HG03045 (cell line): Measurements from ENCODE around the gene WNK1.
"Not testable (repeated sequence)": the region's sequence is repeated elsewhere in the genome, so short reads cannot be mapped to it uniquely, and the experiment has no call there.

Source experiments
- ATAC-seq: cut with Tn5 transposase; IDR thresholded peaks from one replicate; pipeline ENCODE4 v1.9.1; 2021; ENCODE audit warnings: mild to moderate bottlenecking, moderate library complexity; ENCODE audit not compliant: unreplicated experiment

Gene WNK1

DNA sequence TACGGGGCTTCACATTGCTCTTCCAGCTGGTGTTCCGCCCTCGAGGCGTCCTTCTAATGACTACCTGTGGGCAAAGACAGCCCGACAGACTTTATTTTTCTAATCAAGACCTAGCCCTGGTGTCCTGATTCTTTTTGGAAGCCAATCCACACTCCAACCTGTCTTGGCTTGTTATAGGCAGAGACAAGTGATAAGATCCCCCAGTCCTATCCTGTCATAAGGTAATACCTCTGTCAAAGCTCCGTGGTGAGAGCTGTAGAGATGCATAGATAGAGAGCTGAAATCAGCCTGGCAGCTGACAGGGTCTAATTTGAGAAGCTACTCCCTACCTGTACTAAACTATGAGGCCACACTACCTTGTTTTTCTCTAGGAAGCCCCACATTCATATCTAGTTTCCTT is 11.5 kb upstream of the WNK1 start:
- ATAC-seq: no peak

DNA sequence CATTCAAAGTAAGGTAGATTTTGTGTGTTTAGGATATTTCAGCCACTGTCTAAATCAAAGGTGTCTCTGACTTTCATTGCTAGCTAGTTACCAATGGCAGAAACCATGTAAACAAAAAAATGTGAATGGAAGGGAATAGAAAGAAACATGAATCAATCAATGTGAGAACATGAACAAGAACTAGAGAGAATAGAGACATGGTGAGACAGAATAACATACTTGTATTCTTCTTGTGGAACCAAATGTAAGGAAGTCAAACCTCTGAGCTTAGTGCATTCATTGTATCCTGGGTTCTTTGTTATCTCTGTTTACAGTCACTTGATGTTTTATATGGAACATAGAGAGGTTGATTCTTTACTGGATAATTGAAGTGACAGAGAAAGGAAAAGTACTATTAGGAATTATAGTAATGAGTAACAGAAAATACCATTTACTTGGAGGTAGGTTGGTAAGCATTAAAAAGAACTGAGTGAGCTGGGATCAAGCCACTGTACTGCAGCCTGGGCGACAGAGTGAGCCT is 2.6 kb upstream of the WNK1 start:
- no peak for ATAC-seq

DNA sequence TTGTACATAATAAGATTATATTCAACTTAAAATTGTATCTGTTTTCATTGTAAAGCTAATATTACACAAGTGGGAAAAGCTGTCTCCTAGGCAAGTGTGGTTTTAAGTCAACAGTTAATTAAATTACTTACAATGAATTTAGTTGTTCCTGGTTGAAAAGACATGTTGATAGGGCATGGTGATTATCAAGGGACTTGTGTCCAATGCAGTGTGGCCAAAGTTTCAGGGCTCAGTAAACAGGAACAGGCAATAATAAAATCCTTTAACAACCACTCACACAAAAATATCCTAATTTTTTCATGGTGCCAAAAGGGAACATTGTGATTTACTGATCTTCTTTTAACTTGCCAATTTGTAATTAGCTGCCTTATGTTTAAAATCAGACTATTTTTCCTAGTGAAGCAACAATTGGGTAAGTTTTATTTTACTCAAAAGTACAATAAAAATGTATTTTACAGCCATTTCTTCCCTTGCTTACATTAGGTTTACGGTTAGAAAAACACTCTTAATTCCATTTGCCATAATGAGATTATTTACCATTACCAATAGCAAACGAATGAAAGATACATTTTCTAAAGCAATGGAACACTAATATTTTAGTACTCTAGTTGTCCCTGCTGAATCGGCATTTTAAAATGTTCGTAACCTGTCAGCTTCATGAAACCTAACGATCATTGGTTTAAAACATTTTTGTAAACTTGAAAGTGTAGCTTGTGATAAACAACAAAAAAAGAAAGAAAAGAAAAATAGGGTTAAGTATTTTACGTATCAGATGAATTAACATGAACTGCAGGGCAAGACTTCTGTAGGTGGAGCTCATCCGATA is 1.8 kb upstream of the WNK1 start:
- ATAC-seq: no peak

DNA sequence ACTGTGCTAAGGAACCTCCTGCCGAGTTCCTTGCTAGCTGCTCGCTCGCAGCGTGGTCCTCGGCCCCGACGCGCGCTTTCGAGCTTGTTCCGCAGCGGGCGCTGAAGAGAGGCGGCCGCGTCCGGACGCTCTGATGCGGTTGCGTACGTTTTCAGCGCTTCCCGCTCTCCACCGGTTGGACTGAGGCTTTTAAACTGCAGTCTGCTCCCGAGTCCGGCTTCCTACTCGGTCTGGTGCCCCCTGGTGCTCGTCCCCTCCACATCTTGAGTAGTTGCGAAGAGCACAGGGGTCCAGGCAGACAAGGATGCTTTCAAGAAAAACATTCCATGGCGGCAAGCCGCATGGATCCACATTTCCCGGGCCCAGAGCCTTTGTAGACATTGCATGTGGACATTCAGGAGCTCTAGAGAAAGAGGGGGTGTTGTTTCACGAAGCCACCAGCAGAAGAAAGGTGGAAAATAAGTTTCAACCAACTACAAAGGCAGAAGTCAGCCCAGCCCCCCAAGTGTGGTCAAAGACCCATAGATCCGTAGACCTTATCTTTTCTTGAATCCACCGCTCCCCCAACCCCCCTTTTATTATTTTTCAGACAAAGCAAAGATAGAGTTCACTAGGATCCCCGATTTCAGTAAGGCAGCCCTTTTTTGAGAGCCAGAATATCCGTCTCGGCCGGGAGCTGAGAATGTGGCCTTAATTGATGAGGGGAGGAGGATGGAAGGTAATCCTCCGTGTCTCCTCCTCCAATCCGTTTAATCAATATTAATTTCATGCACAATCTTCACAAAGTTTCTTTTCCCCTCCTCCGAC is 984 bp upstream of the WNK1 start:
- ATAC-seq: peak; percentile 39

DNA sequence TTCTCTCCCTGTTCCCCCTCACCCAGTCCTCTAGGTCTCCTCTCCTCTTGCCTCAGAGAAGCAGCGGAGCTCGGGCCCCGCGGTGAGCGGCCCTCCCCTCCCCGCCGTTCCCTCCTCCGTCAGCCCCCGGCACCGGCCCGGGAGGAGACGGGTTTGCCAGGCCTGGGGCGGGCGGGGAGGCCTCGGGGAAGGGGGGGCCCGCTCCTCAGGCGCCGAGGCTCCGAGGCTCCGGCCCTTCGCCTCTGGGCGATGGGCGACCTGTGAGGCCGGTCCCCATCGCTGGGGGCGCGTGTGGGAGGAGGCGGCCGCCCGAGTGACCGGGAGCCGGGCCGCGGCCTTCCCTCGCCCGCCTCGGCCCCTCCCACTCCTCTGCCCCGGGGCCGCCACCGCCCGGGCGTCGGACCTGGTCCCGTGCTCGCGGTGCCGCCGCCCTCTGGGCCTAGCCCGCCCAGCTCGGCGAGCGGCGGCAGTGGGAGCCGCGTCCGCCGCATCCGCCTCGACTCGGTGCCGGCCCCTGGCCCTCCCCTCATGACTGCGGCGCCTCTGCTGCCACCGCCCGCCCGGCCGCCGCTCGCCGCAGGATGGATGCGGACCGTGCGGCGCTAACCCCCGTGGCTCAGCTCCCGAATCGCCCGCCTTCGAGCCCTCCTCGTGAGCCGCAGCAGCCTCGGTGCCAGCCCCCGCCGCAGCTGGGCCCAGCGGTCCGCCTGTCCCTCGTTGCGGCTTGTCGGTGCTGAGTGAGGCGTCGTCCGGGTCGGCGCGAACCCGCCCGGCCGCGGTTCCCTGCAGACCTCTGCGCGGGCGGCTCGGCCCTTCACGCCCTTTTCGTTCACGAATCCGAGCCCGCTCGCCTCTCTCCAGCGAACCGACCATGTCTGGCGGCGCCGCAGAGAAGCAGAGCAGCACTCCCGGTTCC is 574 bp downstream of the WNK1 start:
- peak; percentile 31 for ATAC-seq

DNA sequence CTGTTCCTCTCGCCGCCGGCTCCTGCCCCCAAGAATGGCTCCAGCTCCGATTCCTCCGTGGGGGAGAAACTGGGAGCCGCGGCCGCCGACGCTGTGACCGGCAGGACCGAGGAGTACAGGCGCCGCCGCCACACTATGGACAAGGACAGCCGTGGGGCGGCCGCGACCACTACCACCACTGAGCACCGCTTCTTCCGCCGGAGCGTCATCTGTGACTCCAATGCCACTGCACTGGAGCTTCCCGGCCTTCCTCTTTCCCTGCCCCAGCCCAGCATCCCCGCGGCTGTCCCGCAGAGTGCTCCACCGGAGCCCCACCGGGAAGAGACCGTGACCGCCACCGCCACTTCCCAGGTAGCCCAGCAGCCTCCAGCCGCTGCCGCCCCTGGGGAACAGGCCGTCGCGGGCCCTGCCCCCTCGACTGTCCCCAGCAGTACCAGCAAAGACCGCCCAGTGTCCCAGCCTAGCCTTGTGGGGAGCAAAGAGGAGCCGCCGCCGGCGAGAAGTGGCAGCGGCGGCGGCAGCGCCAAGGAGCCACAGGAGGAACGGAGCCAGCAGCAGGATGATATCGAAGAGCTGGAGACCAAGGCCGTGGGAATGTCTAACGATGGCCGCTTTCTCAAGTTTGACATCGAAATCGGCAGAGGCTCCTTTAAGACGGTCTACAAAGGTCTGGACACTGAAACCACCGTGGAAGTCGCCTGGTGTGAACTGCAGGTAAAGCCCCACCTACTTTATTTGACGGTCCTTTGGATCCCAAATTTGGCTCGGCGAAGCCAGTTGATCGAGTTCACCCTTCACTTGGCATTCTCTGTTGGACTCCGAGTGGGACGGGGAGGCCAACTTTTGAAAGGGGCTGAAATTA is 1.5 kb downstream of the WNK1 start:
- ATAC-seq: peak; percentile 11

DNA sequence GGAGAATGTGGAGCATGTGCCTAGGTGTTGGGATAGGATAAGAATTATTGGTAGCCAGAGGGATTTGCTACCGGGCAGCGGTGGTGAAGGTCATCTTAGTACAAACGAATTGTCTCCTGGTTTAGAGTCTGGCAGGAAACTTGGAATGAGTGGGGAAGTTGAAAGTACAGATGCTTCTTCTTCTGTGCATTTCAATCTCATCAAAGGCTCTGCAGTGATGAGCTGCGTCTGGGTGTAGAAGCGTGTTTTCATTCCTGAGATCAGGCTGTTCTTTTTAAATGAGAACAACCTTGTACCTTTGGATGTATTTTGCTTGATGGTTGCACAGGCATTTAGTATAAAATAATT is 2.1 kb downstream of the WNK1 start:
- ATAC-seq: no peak

DNA sequence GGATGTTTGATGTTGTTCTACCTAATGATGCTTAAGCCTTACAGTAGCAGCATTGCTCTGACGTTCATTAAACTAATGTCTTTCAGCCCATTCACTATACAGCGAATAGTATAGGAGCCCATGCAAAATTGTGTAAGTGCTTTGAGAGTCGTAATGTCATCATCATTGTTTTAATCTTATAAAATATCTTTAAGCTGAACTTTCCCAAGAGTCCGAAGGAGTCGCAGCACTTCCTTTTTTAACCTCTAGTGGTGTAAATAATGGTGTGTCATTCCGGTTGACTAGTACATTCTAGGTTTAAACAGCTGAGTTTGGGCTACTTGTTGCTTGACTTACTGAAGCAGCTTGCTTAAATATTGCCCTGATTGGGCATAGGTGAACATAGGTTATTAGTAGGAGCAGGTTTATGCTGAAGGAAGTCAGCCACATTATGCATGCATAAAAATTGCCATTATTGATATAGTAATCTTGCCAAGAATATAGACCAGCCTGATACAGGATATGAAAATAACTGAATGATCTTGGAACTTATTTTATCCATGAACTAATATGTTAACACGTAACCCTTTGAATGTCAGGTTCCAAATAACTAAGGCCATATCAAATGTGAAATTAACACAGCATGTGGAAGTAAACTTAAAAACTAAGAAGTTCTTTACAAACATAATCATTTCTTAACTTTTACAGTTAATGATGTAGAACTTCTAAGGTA is 2.6 kb downstream of the WNK1 start:
- no peak for ATAC-seq

DNA sequence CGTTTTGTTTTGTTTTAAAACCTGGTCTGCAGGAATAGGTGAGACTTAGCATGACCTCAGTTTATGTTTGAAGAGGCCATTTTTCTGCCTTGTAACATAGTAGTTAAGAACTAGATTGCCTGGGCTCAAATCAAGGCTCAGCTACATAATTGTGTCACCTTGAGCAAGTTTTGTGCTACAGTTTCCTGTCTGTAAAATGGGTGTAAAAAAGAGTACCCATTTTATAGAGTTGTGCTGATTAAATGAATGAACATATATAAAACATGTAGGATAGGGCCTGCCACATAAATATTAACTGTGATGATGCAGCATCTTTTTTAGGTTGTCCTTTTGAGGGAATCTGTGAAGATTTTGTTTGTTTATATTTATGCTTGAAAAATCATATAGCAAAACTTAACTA is 7.2 kb downstream of the WNK1 start:
- no peak for ATAC-seq

DNA sequence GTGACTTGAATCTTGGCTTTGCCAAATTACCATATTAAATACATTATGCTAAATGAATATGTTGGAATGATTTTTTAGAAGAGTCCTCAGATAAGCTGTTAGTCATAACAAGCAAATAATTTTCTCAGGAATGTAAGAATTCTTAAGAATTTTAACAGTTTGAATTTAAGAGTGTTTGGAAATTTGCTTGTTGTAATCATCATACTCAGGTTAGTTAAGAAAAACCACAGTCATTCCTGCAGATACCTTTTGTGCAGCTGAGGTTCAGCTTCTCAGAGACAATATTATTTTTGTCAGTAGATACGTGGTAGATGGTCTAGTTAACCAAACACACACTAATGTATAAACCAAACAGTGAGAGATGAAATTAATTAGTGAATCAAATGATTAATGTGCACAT is 8.9 kb downstream of the WNK1 start:
- no peak for ATAC-seq

DNA sequence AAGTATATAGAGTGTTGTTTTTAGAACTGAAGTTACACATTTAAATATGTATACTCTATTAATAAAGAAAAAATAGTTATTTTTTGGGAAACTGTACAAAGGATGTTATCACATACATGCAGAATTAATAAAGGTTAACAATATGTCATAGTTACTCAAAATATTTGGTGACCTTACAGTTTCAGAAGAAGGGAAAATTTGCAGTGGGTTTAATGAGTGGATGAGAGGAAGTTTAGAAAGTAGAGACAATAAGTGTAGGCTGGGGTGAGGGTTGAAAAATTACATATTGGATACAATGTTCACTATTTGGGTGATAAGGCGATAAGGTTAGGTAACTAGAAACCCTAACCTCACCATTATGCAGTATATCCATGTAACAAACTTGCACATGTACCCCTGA is 13.5 kb downstream of the WNK1 start:
- ATAC-seq: no peak

DNA sequence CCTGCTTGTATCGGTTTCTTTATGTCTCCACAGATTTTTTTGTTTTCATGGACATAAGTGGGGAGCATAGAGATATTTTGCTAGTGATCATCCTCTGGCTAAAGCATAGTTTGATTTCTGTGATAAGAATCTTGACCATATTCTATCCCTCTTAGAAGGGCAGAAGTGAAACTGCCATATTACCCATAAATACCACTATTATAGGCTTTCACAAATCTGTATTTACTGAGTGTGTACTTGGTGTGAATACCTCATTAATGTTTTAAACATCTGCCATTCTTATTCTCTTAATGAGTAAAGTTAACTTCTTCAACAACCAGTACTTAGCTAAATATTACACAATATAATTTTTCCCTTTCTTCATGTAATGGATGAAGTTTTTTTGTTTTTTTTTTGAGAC is 16.1 kb downstream of the WNK1 start:
- no peak for ATAC-seq

DNA sequence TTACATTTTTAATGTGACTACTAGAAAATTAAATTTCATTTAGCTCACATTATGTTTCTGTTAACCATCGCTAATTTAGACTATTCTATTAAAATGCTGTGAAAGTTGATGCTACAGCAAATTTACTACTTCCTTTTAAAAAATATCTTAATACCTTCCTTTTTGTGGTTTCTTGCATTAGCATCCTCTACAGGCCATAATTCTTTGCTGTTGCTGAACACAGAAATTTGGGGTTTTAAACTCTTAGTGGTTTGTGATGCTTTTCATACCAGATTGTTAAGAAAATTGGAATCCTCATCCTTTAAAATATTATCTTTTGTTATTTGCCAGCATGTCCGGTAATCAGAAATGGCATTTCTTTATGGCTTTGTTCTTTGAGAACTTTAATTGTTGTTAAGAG is 18.1 kb downstream of the WNK1 start:
- ATAC-seq: no peak

DNA sequence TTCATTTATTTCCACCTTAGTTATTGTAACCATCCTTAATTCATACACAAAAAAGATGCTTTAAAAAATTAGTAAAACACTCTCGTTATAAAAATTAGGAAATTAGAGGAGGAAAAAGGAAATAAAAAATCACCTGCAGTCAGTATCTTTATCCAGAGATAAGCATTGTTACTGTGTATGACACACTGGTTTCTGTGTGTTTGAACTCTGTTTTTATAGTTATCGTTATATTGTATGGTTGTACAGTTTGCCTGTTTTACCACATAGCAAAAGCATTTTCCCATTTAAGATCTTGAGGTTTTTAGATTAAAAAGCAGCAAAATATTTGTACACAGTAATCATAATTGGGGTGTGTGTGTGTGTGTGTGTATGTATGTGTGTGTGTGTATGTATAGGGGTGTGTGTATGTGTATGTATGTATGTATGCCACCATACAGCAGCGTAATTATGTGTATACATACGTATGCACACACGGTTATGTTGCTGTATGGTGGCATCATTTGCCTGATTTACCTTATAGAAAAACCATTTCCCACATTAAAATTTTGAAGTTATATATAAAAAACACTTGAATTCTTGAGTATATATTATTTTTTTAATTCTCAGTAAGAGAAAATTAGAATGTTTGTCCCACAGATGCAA is 19.8 kb downstream of the WNK1 start:
- no peak for ATAC-seq

DNA sequence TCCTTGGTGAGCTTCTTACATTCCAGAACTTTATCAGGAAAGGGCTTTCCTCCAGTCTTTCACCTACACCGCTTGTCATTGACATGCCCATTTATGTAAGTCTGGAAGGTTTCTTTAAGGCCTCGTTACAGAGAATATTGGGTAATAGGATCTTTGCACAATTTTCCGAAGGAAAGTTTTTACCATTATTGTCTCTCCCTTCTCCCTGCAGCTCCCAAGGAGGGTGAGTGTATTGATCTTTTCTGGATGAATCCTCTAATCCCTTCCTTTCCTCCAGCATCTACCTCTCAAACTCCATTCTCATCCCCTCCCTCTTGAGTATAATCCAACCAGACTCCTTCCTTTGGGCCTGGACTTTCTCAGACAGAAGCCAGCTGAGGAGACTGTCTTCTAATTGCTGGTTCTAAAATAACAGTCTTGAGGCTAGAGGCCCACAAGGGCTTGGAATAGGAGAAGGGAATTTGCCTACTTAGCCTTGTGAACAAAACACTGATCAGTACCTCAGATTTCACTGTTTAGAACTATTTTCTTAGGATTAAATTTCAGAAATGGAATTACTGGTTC is 21.8 kb downstream of the WNK1 start:
- no peak for ATAC-seq

DNA sequence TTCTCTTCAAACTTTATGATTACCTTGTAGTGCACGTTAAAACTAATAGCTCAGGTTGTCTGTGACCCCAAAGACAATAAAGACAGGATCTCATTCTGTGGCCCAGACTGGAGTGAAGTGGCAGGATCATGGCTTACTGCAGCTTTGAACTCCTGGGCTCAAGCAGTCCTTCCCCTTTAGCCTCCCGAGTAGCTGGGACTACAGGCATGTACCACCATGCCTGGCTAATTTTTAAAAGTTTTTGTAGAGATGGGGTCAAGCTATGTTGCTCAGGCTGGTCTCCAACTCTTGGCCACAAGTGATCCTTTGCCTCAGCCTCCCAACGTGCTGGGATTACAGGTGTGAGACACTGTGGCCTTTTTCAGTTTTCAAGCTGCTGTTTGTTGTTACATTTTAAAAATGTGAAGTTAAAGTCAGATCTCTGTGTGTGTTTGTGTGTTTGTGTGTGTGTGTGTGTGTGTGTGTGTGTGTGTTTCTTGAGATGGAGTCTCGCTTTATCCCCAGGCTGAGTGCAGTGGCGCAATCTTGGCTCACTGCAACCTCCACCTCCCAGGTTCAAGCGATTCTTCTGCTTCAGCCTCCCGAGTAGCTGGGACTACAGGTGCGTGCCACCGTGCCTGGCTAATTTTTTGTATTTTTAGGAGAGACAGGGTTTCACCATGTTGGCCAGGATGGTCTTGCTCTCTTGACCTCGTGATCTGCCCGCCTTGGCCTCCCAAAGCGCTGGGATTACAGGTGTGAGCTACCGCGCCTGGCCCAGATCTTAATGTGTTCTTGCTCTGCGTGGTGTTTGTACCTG is 23.8 kb downstream of the WNK1 start:
- ATAC-seq: not testable (repeated sequence)

DNA sequence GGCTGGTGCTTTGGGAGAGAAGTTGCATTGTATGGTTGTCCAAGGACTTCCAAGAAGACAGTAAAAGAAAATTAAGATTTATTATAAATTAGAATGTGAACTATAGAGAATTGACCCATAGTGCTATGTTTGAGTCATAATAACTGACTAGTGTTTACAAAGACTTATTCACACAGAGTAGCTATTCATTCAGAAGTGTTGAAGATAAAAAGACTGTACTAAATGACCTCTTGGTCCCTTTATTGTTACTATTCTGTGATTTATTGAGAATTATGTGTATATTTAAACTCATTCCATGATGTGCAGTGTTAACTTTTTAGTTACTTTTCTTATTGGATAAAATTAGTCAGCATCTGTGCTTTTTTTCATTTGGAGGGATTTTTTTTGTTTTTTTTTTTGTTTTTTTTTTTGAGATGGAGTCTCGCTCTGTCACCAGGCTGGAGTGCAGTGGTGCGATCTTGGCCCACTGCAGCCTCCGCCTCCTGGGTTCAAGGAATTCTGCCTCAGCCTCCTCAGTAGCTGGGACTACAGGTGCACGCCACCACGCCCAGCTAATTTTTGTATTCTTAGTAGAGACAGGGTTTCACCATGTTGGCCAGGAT is 24.5 kb downstream of the WNK1 start:
- not testable (repeated sequence) for ATAC-seq
